IMR-90 (cell line): ENCODE results near the gene KIF25. TPM values are rescaled to one million over a fixed set of nuclear protein-coding genes. Genes with fewer than 3 reads are reported as not detected.

ENCODE experiments used
- ATAC-seq: fragments of 200-7000 bp; cut with Tn5 transposase; 2 replicates; pipeline ENCODE4 v1.9.1; 2020; ENCODE audit warnings: low read depth, mild to moderate bottlenecking, moderate library complexity
- Bru-seq: library from RNA; stranded (reverse); fragments of 400-500 nt; gene quantifications from one replicate; lab custom pipeline; 2021; lab: Mats Ljungman, UMichigan
- BruChase-seq, 2 experiments: library from RNA; stranded (reverse); fragments of 400-500 nt; gene quantifications; one replicate each; lab custom pipeline; 2021; lab: Mats Ljungman, UMichigan
- BruUV-seq: library from RNA; stranded (reverse); fragments of 400-500 nt; replicated peaks from 2 replicates; lab custom pipeline; 2021; lab: Mats Ljungman, UMichigan
- CTCF ChIA-PET: fragments of 300-600 bp; formaldehyde crosslinking; extraction: SDS; loops from one replicate; lab custom pipeline; 2021; ENCODE audit warnings: antibody characterized with exemption; lab: Yijun Ruan, JAX
- POLR2A ChIA-PET: fragments of 300-600 bp; sonication (Branson Sonifier 250); formaldehyde crosslinking; loops from one replicate; lab custom pipeline; 2022; ENCODE audit warnings: antibody characterized with exemption; ENCODE audit not compliant: unreplicated experiment; lab: Charles Lee
- DNase-seq: peaks from one replicate; pipeline ENCODE4 v3.0.0; 2013
- H2AFZ ChIP-seq: replicated peaks from 2 replicates; pipeline ENCODE3; 2013; ENCODE audit warnings: low read length, mild to moderate bottlenecking; ENCODE audit not compliant: poor library complexity
- H2AK5ac ChIP-seq: 2 replicates; pipeline ENCODE4 v1.6.1; 2013; ENCODE audit warnings: low read depth, low read length, inconsistent platforms
- H2AK9ac ChIP-seq: replicated peaks from 2 replicates; pipeline ENCODE3; 2013; ENCODE audit warnings: mild to moderate bottlenecking, low read depth, low read length, moderate library complexity; ENCODE audit not compliant: poor library complexity
- H2BK120ac ChIP-seq: 2 replicates; pipeline ENCODE4 v1.6.1; 2013; ENCODE audit warnings: low read depth, low read length, inconsistent platforms
- H2BK15ac ChIP-seq: 3 replicates; pipeline ENCODE4 v1.6.1; 2013; ENCODE audit warnings: low read depth, low read length, inconsistent platforms
- H2BK20ac ChIP-seq: 2 replicates; pipeline ENCODE4 v1.6.1; 2013; ENCODE audit warnings: low read depth, mild to moderate bottlenecking, inconsistent platforms, low read length, moderate library complexity
- H2BK5ac ChIP-seq: 2 replicates; pipeline ENCODE4 v1.6.1; 2013; ENCODE audit warnings: mild to moderate bottlenecking, low read depth, low read length, inconsistent platforms; ENCODE audit not compliant: poor library complexity, severe bottlenecking
- H3K14ac ChIP-seq: replicated peaks from 2 replicates; pipeline ENCODE4 v1.6.1; 2013; ENCODE audit warnings: low read depth, low read length, inconsistent platforms
- H3K18ac ChIP-seq: 2 replicates; pipeline ENCODE4 v1.6.1; 2013; ENCODE audit warnings: low read depth, low read length, control low read depth
- H3K23ac ChIP-seq: 2 replicates; pipeline ENCODE4 v1.6.1; 2013; ENCODE audit warnings: low read depth, low read length, inconsistent platforms
- H3K27ac ChIP-seq: 2 replicates; pipeline ENCODE4 v1.5.1; 2013; ENCODE audit warnings: mild to moderate bottlenecking, control low read depth, low read length; ENCODE audit not compliant: insufficient read depth
- H3K27me3 ChIP-seq: 2 replicates; pipeline ENCODE4 v1.6.1; 2013; ENCODE audit warnings: low read length; ENCODE audit not compliant: control insufficient read depth, insufficient read depth
- H3K36me3 ChIP-seq: 2 replicates; pipeline ENCODE4 v1.6.1; 2013; ENCODE audit warnings: low read length, mixed read lengths; ENCODE audit not compliant: control insufficient read depth, insufficient read depth
- H3K4ac ChIP-seq: 2 replicates; pipeline ENCODE4 v1.6.1; 2013; ENCODE audit warnings: low read depth, low read length, inconsistent platforms
- H3K4me1 ChIP-seq: 2 replicates; pipeline ENCODE4 v1.6.1; 2013; ENCODE audit warnings: low read length, mixed read lengths; ENCODE audit not compliant: control insufficient read depth, insufficient read depth
- H3K4me2 ChIP-seq: 2 replicates; pipeline ENCODE4 v1.6.1; 2013; ENCODE audit warnings: low read depth, mild to moderate bottlenecking, control low read depth, low read length, moderate library complexity
- H3K4me3 ChIP-seq: 2 replicates; pipeline ENCODE4 v1.5.1; 2013; ENCODE audit warnings: low read depth, mild to moderate bottlenecking, control low read depth, low read length, moderate library complexity; ENCODE audit not compliant: insufficient read depth
- H3K56ac ChIP-seq: 2 replicates; pipeline ENCODE4 v1.6.1; 2013; ENCODE audit warnings: low read length, inconsistent platforms; ENCODE audit not compliant: insufficient read depth; ENCODE audit errors: extremely low read depth
- H3K79me1 ChIP-seq, 2 experiments: 2 replicates each; pipeline ENCODE4 v1.6.1; 2013; ENCODE audit warnings: low read length in 2 of 2, inconsistent platforms in 1 of 2, low read depth in 1 of 2
- H3K9ac ChIP-seq: 2 replicates; pipeline ENCODE4 v1.6.1; 2013; ENCODE audit warnings: low read depth, low read length, control low read depth
- H3K9me1 ChIP-seq: 2 replicates; pipeline ENCODE4 v1.6.1; 2013; ENCODE audit warnings: low read length, inconsistent platforms; ENCODE audit not compliant: insufficient read depth
- H3K9me3 ChIP-seq: 2 replicates; pipeline ENCODE4 v1.6.1; 2013; ENCODE audit warnings: low read length; ENCODE audit not compliant: control insufficient read depth, insufficient read depth
- H4K20me1 ChIP-seq: 2 replicates; pipeline ENCODE4 v1.6.1; 2013; ENCODE audit warnings: low read length, inconsistent platforms; ENCODE audit not compliant: insufficient read depth
- H4K5ac ChIP-seq: 2 replicates; pipeline ENCODE4 v1.6.1; 2013; ENCODE audit warnings: mild to moderate bottlenecking, low read depth, low read length, control low read depth
- H4K8ac ChIP-seq, 2 experiments: 2 replicates each; pipeline ENCODE4 v1.6.1; 2013; ENCODE audit warnings: low read depth in 2 of 2, low read length in 2 of 2, control low read depth in 1 of 2, inconsistent platforms in 1 of 2
- H4K91ac ChIP-seq: 2 replicates; pipeline ENCODE4 v1.6.1; 2013; ENCODE audit warnings: low read depth, low read length, inconsistent platforms; ENCODE audit not compliant: insufficient read depth
- BHLHE40 ChIP-seq: fragments of 150-350 bp; IDR thresholded peaks from 2 replicates; pipeline ENCODE4 v1.6.1; 2016; ENCODE audit warnings: mild to moderate bottlenecking, low read depth, low read length
- CHD1 ChIP-seq: IDR thresholded peaks from 2 replicates; pipeline ENCODE4 v1.6.1; 2012; ENCODE audit warnings: low read depth, low read length, improper control_type of control experiment
- CTCF ChIP-seq: conservative IDR thresholded peaks from 2 replicates; pipeline ENCODE4 v1.5.1; 2012; ENCODE audit warnings: mild to moderate bottlenecking, low read depth, low read length, improper control_type of control experiment
- ELK1 ChIP-seq: fragments of 150-350 bp; IDR thresholded peaks from 2 replicates; pipeline ENCODE4 v1.6.1; 2016; ENCODE audit warnings: low read depth, mild to moderate bottlenecking, low read length, moderate library complexity, borderline replicate concordance
- FOS ChIP-seq: fragments of 150-350 bp; IDR thresholded peaks from 2 replicates; pipeline ENCODE4 v1.6.1; 2016; ENCODE audit warnings: low read depth, low read length
- MAZ ChIP-seq: IDR thresholded peaks from 2 replicates; pipeline ENCODE4 v1.6.1; 2012; ENCODE audit warnings: low read depth, mild to moderate bottlenecking, low read length, improper control_type of control experiment, moderate library complexity, borderline replicate concordance
- WGBS, 2 experiments: methylation state at CpG; one replicate each; pipeline versions ENCODE4 v1.1.5 to v1.1.7; 2013; ENCODE audit warnings: missing lambda C conversion rate in 2 of 2; ENCODE audit not compliant: insufficient read length in 1 of 2; ENCODE audit errors: extremely low coverage in 2 of 2; 5-methylcytosine and 5-hydroxymethylcytosine counted together
- dilution Hi-C: fragments of 300-500 bp; cut with HindIII; formaldehyde crosslinking; loops from one replicate; pipeline ENCODE4 v1.14.3; 2018; ENCODE audit warnings: low sequenced_read_pairs; ENCODE audit not compliant: unreplicated experiment
- in situ Hi-C: fragments of 300-500 bp; cut with MboI; formaldehyde crosslinking; loops from 3 replicates; pipeline ENCODE4 v1.14.3; 2019; ENCODE audit warnings: low sequenced_read_pairs, inconsistent platforms, mixed read lengths
- intact Hi-C: fragments of 100-400 bp; cut with micrococcal nuclease; formaldehyde crosslinking; loops from 2 replicates; pipeline ENCODE4 v1.10.0; 2022
- long read RNA-seq: library from polyadenylated mRNA; unstranded; transcript quantifications from one replicate; pipeline ENCODE4 v2.0.0, GENCODE V29; 2021; ENCODE audit not compliant: unreplicated experiment
- polyA plus RNA-seq, 3 experiments: library from polyadenylated mRNA; depleted of rRNA; stranded (reverse); fragments of >200 nt; gene quantifications; 2 replicates each; pipeline ENCODE4 v1.2.3, GENCODE V29; 2012; ENCODE audit warnings: low replicate concordance in 1 of 3
- total RNA-seq: library from RNA; depleted of rRNA; stranded (reverse); fragments of >200 nt; gene quantifications from 2 replicates; pipeline ENCODE4 v1.2.3, GENCODE V29; 2012; rRNA removed
- TF ChIP-seq, protein P1 (sequence below): fragments of 150-350 bp; IDR thresholded peaks from 2 replicates; pipeline ENCODE4 v1.6.1; 2017; ENCODE audit warnings: mild to moderate bottlenecking, antibody characterized with exemption, low read length, low read depth

KIF25 gene
- total RNA-seq (not detected in 2 replicates), polyA plus RNA-seq (2012; rRNA removed) (not detected in 2 replicates), Bru-seq, nascent RNA (not detected), BruChase-seq, experiment 1, labeled RNA remaining after a 6-hour chase (percentile 9 among the genes with signal in this experiment), BruChase-seq, experiment 2, labeled RNA remaining after a 2-hour chase (percentile 4 among the genes with signal in this experiment)
- polyA plus RNA-seq (2012; cell fraction: cytosol; rRNA removed) = not detected in 2 replicates
- 0.34 and 0.83 TPM in 2 replicates for polyA plus RNA-seq (2012; cell fraction: nucleus; rRNA removed; ENCODE audit: low replicate concordance)
- long read RNA-seq = 0 reads

DNA sequence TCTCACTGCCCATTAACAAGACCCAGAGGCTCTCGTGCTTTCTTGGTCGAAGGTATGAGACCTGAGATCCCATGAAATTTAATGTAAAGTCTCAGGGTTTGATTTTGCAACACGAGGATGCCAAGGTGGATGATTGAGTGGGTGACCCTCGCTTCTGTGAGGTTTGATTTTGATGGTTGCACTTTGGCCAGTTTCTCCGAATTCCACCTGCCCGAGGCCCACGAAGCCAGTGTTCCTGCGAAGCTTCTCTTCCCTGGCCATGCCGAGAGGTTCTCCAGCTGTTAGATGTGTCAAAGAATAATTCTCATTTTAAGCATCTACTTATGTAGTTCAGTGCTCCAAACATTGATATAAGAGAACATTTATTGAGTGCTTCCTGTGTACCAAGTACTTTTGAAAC lies at the start of gene KIF25:
KIF25 (plus strand) TSS at position 30 of the 400 bp plus-strand sequence. CDS start 31,915 bp downstream, outside the sequence.
- no peak within 1 kb of the TSS for H3K4me2 ChIP-seq
- H3K27me3 ChIP-seq = peaks cover 18% of the 10 kb centered on the region
- H4K8ac ChIP-seq = no peak within 1 kb of the TSS
- no peak within 1 kb of the TSS for H3K9ac ChIP-seq
- no peak for ATAC-seq
- H2BK20ac ChIP-seq = no peak within 1 kb of the TSS
- CTCF ChIA-PET = interaction anchor here (0.6 kb wide), 1 partner anchor 118 kb away, joined by 6 read pairs; no protein-coding TSS in a partner anchor
- DNase-seq = no peak
- no peak within 1 kb of the TSS for H2BK5ac ChIP-seq
- no peaks in the 10 kb centered on the region for H3K9me3 ChIP-seq
- H3K9me1 ChIP-seq = no peaks in the 10 kb centered on the region; the same call in 1 of the 2 replicates
- H4K91ac ChIP-seq = no peak within 1 kb of the TSS
- no peak within 1 kb of the TSS for H3K4me3 ChIP-seq
- no peak within 1 kb of the TSS for H2AK5ac ChIP-seq
- no peaks in the 10 kb centered on the region for H4K20me1 ChIP-seq
- H3K27ac ChIP-seq = no peak within 1 kb of the TSS
- no peak within 1 kb of the TSS for H3K56ac ChIP-seq
- in situ Hi-C loops (no loop called here), dilution Hi-C loops (no loop called here), intact Hi-C loops (no loop called here)
- no peaks in the 10 kb centered on the region for H3K79me1 ChIP-seq
- POLR2A ChIA-PET = no interaction called here
- no peak within 1 kb of the TSS for H2BK120ac ChIP-seq
- WGBS, 2 experiments = 80% methylated on average over 1 of the region's 9 CpGs; no CpG with 5 or more reads in 1 of the 2 experiments
- no peak within 1 kb of the TSS for H3K23ac ChIP-seq
- H3K14ac ChIP-seq = no peak within 1 kb of the TSS
- no peak within 1 kb of the TSS for H4K5ac ChIP-seq
- H2AFZ ChIP-seq = peak within 1 kb of the TSS; percentile 72
- H3K4ac ChIP-seq = no peak within 1 kb of the TSS
- H3K18ac ChIP-seq = no peak within 1 kb of the TSS
- no peak within 1 kb of the TSS for H2AK9ac ChIP-seq
- no TSS peak for BruUV-seq
- TF ChIP-seq ELK1 (no peak), MAZ (no peak), CTCF (no peak), FOS (no peak), BHLHE40 (no peak), CHD1 (no peak)
- TF ChIP-seq, protein P1, sequence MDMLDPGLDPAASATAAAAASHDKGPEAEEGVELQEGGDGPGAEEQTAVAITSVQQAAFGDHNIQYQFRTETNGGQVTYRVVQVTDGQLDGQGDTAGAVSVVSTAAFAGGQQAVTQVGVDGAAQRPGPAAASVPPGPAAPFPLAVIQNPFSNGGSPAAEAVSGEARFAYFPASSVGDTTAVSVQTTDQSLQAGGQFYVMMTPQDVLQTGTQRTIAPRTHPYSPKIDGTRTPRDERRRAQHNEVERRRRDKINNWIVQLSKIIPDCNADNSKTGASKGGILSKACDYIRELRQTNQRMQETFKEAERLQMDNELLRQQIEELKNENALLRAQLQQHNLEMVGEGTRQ = no peak
- H3K4me1 ChIP-seq = no peaks in the 10 kb centered on the region; the same call in 1 of the 2 replicates
- no peaks in the 10 kb centered on the region for H3K36me3 ChIP-seq
- H2BK15ac ChIP-seq = no peak within 1 kb of the TSS
